NCI-H2081 (cell line): ENCODE data around the gene ZNF783.
"Not testable (repeated sequence)": the region's sequence is repeated elsewhere in the genome, so short reads cannot be mapped to it uniquely, and the experiment has no call there.

Source experiments
- DNase-seq, 2 experiments: peaks; one replicate each; lab custom pipeline; 2025; lab: John Stamatoyannopoulos, UW

ZNF783 gene

GRCh38 chr7:149330914-149331567, 69.0 kb downstream of the ZNF783 start:
- DNase-seq = no peak

DNA sequence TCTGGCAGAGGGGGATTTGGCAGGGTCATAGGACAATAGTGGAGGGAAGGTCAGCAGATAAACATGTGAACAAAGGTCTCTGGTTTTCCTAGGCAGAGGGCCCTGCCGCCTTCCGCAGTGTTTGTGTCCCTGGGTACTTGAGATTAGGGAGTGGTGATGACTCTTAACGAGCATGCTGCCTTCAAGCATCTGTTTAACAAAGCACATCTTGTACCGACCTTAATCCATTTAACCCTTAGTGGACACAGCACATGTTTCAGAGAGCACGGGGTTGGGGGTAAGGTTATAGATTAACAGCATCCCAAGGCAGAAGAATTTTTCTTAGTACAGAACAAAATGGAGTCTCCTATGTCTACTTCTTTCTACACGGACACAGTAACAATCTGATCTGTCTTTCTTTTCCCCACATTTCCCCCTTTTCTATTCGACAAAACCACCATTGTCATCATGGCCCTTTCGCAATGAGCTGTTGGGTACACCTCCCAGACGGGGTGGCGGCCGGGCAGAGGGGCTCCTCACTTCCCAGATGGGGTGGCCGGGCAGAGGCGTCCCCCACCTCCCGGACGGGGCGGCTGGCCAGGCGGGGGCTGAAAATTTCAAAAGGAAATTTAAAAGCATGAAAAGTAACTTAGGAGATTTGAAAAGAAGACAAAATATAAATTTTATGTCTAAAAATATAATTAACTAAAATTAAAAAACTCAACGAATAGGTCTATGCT, 70.8 kb downstream of the ZNF783 start:
- DNase-seq = not testable (repeated sequence)

GRCh38 chr7:149333321-149333717, 71.3 kb downstream of the ZNF783 start:
- no peak for DNase-seq

DNA sequence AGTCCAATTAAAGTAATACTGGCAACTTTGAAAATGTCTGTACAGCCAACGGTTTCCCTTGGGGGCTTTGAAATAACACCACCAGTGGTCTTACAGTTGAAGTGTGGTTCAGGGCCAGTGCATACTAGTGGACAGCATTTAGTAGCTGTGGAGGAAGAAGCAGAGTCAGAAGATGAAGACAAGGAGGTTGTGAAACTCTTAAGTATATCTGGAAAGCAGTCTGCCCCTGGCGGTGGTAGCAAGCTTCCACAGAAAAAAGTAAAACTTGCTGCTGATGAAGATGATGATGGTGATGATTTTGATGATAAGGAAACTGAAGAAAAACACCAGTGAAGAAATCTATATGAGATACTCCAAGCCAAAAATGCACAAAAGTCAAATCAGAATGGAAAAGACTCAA, 72.2 kb downstream of the ZNF783 start:
- DNase-seq = no peak
